OCI-LY7 (cell line): ENCODE measurements around the gene TNKS1BP1. TPM values are rescaled to one million over a fixed set of nuclear protein-coding genes. Genes with fewer than 3 reads are reported as not detected.
A peak's percentile ranks its signal among the peaks of the same experiment; 100 is the strongest.

Experiments used
- BruUV-seq: library from RNA; stranded (reverse); fragments of 400-500 nt; replicated peaks from 2 replicates; lab custom pipeline; 2021; lab: Mats Ljungman, UMichigan
- CTCF ChIA-PET: fragments of 300-600 bp; sonication (Branson Sonifier 250); formaldehyde crosslinking; loops from one replicate; lab custom pipeline; 2022; ENCODE audit warnings: antibody characterized with exemption; ENCODE audit not compliant: unreplicated experiment; lab: Charles Lee
- POLR2A ChIA-PET: fragments of 300-600 bp; sonication (Branson Sonifier 250); formaldehyde crosslinking; loops from one replicate; lab custom pipeline; 2022; ENCODE audit warnings: antibody characterized with exemption; lab: Charles Lee
- DNase-seq: peaks from one replicate; pipeline ENCODE4 v3.0.0-alpha.2; 2015; ENCODE audit warnings: low spot score
- H2AFZ ChIP-seq: fragments of 200-600 bp; sonication (generic), shearing (Covaris generic); 2 replicates; pipeline ENCODE4 v1.6.1; 2014; ENCODE audit warnings: mild to moderate bottlenecking, antibody characterized with exemption, low read length, moderate library complexity
- H3K27ac ChIP-seq: fragments of 200-600 bp; sonication (generic); 2 replicates; pipeline ENCODE4 v1.5.1; 2014; ENCODE audit warnings: mixed run types, low read depth, mild to moderate bottlenecking, moderate library complexity, low read length, inconsistent platforms; ENCODE audit not compliant: poor library complexity, severe bottlenecking
- H3K36me3 ChIP-seq: fragments of 200-600 bp; sonication (generic); 2 replicates; pipeline ENCODE4 v1.6.1; 2014; ENCODE audit warnings: mild to moderate bottlenecking, antibody characterized with exemption, low read length, moderate library complexity, mixed read lengths; ENCODE audit not compliant: insufficient read depth
- H3K4me1 ChIP-seq: fragments of 200-600 bp; sonication (generic); 2 replicates; pipeline ENCODE4 v1.5.1; 2014; ENCODE audit warnings: mild to moderate bottlenecking, low read length; ENCODE audit not compliant: insufficient read depth, poor library complexity, severe bottlenecking
- H3K4me2 ChIP-seq: fragments of 200-600 bp; sonication (generic); 2 replicates; pipeline ENCODE4 v1.6.1; 2014; ENCODE audit warnings: mild to moderate bottlenecking, low read length
- H3K4me3 ChIP-seq: fragments of 200-600 bp; sonication (generic); 2 replicates; pipeline ENCODE4 v1.5.1; 2014; ENCODE audit warnings: mild to moderate bottlenecking, low read depth, low read length; ENCODE audit not compliant: poor library complexity, severe bottlenecking
- H3K79me2 ChIP-seq: fragments of 200-600 bp; sonication (generic); 2 replicates; pipeline ENCODE4 v1.6.1; 2016; ENCODE audit warnings: low read depth, mild to moderate bottlenecking, low read length, moderate library complexity, mixed read lengths; ENCODE audit not compliant: insufficient read depth
- H3K9me2 ChIP-seq: fragments of 200-600 bp; sonication (generic); 2 replicates; pipeline ENCODE4 v1.6.1; 2016; ENCODE audit warnings: mild to moderate bottlenecking, low read length, mixed read lengths; ENCODE audit not compliant: insufficient read depth
- H3K9me3 ChIP-seq: fragments of 200-600 bp; sonication (generic); 2 replicates; pipeline ENCODE4 v1.6.1; 2014; ENCODE audit warnings: mild to moderate bottlenecking, mixed run types, low read length, mixed read lengths
- H4K20me1 ChIP-seq: fragments of 200-600 bp; sonication (generic); 2 replicates; pipeline ENCODE4 v1.6.1; 2014; ENCODE audit warnings: mild to moderate bottlenecking, antibody characterized with exemption, low read length, moderate library complexity, mixed read lengths; ENCODE audit not compliant: insufficient read depth
- EZH2phosphoT487 ChIP-seq: fragments of 200-600 bp; sonication (generic); IDR thresholded peaks from 2 replicates; pipeline ENCODE4 v1.6.1; 2018; ENCODE audit warnings: low read depth, borderline replicate concordance, mild to moderate bottlenecking, mixed run types, antibody characterized with exemption, low read length, moderate library complexity, mixed read lengths
- intact Hi-C: fragments of 100-400 bp; cut with micrococcal nuclease; formaldehyde crosslinking; loops from one replicate; pipeline ENCODE4 v1.10.0; 2022; ENCODE audit not compliant: unreplicated experiment
- total RNA-seq, 2 experiments: library from RNA; depleted of rRNA in 1 of 2; stranded (reverse); fragments of >200 nt in 1 of 2; shearing (Covaris generic) in 1 of 2; gene quantifications; 2 replicates each; pipeline ENCODE4 v1.2.3, GENCODE V29; 2014 to 2022
- TF ChIP-seq, protein P1 (sequence below): fragments of 200-600 bp; sonication (generic); conservative IDR thresholded peaks from 2 replicates; pipeline ENCODE4 v1.5.1; 2014; ENCODE audit warnings: mild to moderate bottlenecking, antibody characterized with exemption, low read length, moderate library complexity, mixed read lengths

Gene TNKS1BP1
- total RNA-seq, 2 experiments from 2014 or later: 5.3 to 16.4 TPM

DNA sequence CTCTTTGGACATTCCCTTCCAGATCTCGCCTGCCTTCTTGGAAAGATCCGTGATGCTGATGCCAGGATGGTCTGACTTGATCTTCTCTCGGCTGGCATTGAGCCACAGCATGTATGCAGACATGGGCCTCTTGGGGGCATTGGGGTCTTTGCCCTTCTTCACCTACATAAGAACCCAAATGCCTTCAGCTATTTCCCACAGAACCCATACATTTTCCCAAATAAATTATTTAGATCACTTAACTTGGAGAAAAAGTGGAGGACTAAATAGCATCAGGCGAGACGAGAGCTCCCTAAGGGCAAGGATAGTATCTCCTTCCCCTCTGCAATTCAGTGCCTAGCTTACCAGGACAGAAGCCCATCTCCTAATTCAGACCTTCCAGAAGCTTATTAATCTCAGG lies 3.0 kb upstream of the TNKS1BP1 start:
- Histone ChIP-seq H3K27ac (no peak overlapping the region), H3K4me2 (no peak overlapping the region), H3K9me3 (no peaks in the 10 kb centered on the region), H3K9me2 (no peaks in the 10 kb centered on the region), H2AFZ (no peak overlapping the region), H3K4me3 (no peak overlapping the region), H3K36me3 (peaks cover 75% of the 10 kb centered on the region), H3K79me2 (peaks cover under 1% of the 10 kb centered on the region; the same call in 1 of the 2 replicates), H4K20me1 (no peaks in the 10 kb centered on the region), H3K4me1 (peaks cover 28% of the 10 kb centered on the region)
- TF ChIP-seq, protein P1, sequence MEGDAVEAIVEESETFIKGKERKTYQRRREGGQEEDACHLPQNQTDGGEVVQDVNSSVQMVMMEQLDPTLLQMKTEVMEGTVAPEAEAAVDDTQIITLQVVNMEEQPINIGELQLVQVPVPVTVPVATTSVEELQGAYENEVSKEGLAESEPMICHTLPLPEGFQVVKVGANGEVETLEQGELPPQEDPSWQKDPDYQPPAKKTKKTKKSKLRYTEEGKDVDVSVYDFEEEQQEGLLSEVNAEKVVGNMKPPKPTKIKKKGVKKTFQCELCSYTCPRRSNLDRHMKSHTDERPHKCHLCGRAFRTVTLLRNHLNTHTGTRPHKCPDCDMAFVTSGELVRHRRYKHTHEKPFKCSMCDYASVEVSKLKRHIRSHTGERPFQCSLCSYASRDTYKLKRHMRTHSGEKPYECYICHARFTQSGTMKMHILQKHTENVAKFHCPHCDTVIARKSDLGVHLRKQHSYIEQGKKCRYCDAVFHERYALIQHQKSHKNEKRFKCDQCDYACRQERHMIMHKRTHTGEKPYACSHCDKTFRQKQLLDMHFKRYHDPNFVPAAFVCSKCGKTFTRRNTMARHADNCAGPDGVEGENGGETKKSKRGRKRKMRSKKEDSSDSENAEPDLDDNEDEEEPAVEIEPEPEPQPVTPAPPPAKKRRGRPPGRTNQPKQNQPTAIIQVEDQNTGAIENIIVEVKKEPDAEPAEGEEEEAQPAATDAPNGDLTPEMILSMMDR: no peak
- no peak for TF ChIP-seq EZH2phosphoT487
- intact Hi-C loops: loop anchor here (5.0 kb wide), 2 partner anchors 340 to 1250 kb away; partner anchors contain the start of genes LPXN, ZDHHC5 and ZFP91
- ChIA-PET POLR2A (no interaction called here), CTCF (no interaction called here)
- no TSS peak for BruUV-seq
- no peak for DNase-seq

DNA sequence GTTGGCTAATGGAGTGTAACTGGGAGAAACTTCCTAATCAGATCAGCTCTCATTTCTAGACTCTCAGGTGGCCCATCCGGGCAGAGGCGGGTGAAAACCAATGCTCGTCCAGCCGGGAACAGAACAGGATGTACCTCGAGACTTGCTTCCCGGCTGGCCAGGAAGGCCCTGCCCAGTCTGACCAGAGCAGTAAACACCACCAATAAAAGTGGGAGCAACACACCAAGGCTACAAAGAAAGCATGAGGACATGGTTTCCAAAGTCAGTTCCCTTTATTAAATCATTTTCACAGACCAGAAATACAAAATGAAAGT lies 940 bp upstream of the TNKS1BP1 start:
- Histone ChIP-seq H3K27ac (peak overlapping the region; percentile 86), H2AFZ (peak overlapping the region; percentile 64; the same call in 1 of the 2 replicates), H3K9me2 (no peaks in the 10 kb centered on the region), H3K36me3 (peaks cover 55% of the 10 kb centered on the region), H3K4me1 (peaks cover 28% of the 10 kb centered on the region), H4K20me1 (no peaks in the 10 kb centered on the region), H3K9me3 (no peaks in the 10 kb centered on the region), H3K4me3 (peak overlapping the region; percentile 70), H3K4me2 (peak overlapping the region; percentile 97), H3K79me2 (no peaks in the 10 kb centered on the region)
- no TSS peak for BruUV-seq
- ChIA-PET CTCF (interaction anchor here (1.5 to 2.2 kb wide), 2 partner anchors 10 to 315 kb away, joined by 5 to 7 read pairs; partner anchors contain the start of gene SSRP1), POLR2A (interaction anchor here (0.6 to 2.5 kb wide), 6 partner anchors 10 to 319 kb away, joined by 3 to 57 read pairs (median 3); partner anchors contain the start of gene SSRP1)
- intact Hi-C loops: loop anchor here (1.0 to 5.0 kb wide), 4 partner anchors 10 to 1252 kb away; partner anchors contain the start of genes LPXN, SSRP1, TIMM10 and ZDHHC5
- TF ChIP-seq, protein P1: no peak
- TF ChIP-seq EZH2phosphoT487: no peak
- peak; percentile 19 for DNase-seq

DNA sequence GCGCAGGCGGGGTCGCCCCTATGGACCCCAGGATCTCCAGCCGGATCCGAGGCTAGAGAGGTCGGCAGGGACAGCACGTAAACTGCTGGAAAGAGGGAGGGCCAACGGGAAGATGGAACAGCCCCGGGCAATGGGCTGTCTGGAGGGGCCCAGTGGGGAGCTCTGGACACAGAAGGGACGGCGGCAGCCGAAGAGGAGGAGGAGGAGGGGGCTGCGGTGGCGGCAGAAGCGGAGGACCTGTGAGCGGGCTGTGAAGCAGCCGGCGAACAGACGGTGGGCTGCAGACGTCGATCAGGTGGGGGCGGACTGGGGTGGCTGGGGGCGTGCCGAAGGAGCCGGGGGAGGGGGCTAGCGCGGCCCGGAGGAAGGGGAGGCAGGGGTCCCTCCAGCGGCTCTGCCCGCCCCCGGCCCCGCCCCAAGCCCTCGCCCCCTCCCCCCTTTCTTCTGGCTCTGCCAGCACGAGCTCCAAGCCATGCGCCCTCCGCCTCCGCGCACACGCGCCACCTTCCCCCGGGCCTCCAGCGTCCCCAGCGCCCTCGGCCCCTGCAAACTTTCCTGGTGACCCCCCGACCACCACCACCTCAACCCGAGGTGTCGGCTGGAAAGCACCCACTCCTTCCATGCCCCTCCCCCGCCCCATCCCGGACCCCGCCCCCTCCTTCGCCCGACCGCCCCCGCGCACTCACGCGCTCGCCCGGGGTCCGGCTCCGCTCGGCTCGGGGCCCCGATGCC lies 432 bp downstream of the TNKS1BP1 start:
- TF ChIP-seq, protein P1: no peak
- TF ChIP-seq EZH2phosphoT487: no peak
- Histone ChIP-seq H3K9me2 (no peaks in the 10 kb centered on the region), H3K9me3 (no peaks in the 10 kb centered on the region), H2AFZ (peak overlapping the region; percentile 64; the same call in 1 of the 2 replicates), H3K4me2 (peak overlapping the region; percentile 97), H4K20me1 (no peaks in the 10 kb centered on the region), H3K4me1 (peaks cover 28% of the 10 kb centered on the region), H3K4me3 (peak overlapping the region; percentile 70), H3K27ac (peak overlapping the region; percentile 86), H3K36me3 (peaks cover 41% of the 10 kb centered on the region), H3K79me2 (no peaks in the 10 kb centered on the region)
- intact Hi-C loops: no loop called here
- DNase-seq: no peak
- CTCF ChIA-PET: interaction anchor here (1.5 kb wide), 1 partner anchor 317 kb away, joined by 5 read pairs; no protein-coding TSS in a partner anchor
- POLR2A ChIA-PET: interaction anchor here (0.9 to 1.2 kb wide), 2 partner anchors 12 to 320 kb away, joined by 4 read pairs; partner anchors contain the start of gene SSRP1
- no TSS peak for BruUV-seq
